NT2/D1 (cell line): ENCODE data around the gene NLE1.
"Not testable (repeated sequence)": the region's sequence is repeated elsewhere in the genome, so short reads cannot be mapped to it uniquely, and the experiment has no call there.

ENCODE experiments used
- DNase-seq: peaks from one replicate; pipeline ENCODE4 v3.0.0-alpha.2; 2011; ENCODE audit warnings: low read depth, low spot score
- H3K27me3 ChIP-seq: 2 replicates; pipeline ENCODE4 v1.6.0; 2011; ENCODE audit warnings: mild to moderate bottlenecking; ENCODE audit not compliant: insufficient read length, insufficient read depth
- H3K36me3 ChIP-seq: 2 replicates; pipeline ENCODE4 v1.6.1; 2011; ENCODE audit warnings: mild to moderate bottlenecking, low read length, mixed read lengths; ENCODE audit not compliant: insufficient read depth, insufficient read length
- H3K4me1 ChIP-seq: 2 replicates; pipeline ENCODE4 v1.5.1; 2011; ENCODE audit not compliant: insufficient read depth, insufficient read length
- H3K4me3 ChIP-seq: 2 replicates; pipeline ENCODE4 v1.5.1; 2011; ENCODE audit warnings: low read depth; ENCODE audit not compliant: insufficient read length
- H3K9ac ChIP-seq: 2 replicates; pipeline ENCODE4 v1.6.0; 2011; ENCODE audit warnings: low read depth; ENCODE audit not compliant: insufficient read length
- H3K9me3 ChIP-seq: 2 replicates; pipeline ENCODE4 v1.5.1; 2011; ENCODE audit warnings: mild to moderate bottlenecking, low read length; ENCODE audit not compliant: insufficient read depth
- SUZ12 ChIP-seq: IDR thresholded peaks from 2 replicates; pipeline ENCODE4 v1.6.1; 2011; ENCODE audit not compliant: insufficient read length, insufficient read depth; ENCODE audit errors: extremely low read depth
- YY1 ChIP-seq: IDR thresholded peaks from 2 replicates; pipeline ENCODE4 v1.6.1; 2011; ENCODE audit not compliant: insufficient read length, insufficient read depth
- ZNF274 ChIP-seq: IDR thresholded peaks from 2 replicates; pipeline ENCODE4 v1.6.1; 2011; ENCODE audit warnings: mild to moderate bottlenecking, low read depth, low read length

NLE1 gene

GRCh38 chr17:35161281-35161761 is 19.2 kb upstream of the NLE1 start:
- Histone ChIP-seq H3K4me1 (peaks cover 2% of the 10 kb centered on the region), H3K4me3 (no peak overlapping the region), H3K27me3 (no peaks in the 10 kb centered on the region), H3K9ac (no peak overlapping the region), H3K36me3 (no peaks in the 10 kb centered on the region), H3K9me3 (no peaks in the 10 kb centered on the region)
- TF ChIP-seq YY1: no peak
- no peak for TF ChIP-seq SUZ12
- TF ChIP-seq ZNF274: no peak
- DNase-seq: no peak

- peaks cover 2% of the 10 kb centered on the region for H3K4me1 ChIP-seq
- H3K4me3 ChIP-seq: no peak overlapping the region
- no peak for DNase-seq
- H3K27me3 ChIP-seq: no peaks in the 10 kb centered on the region
- no peaks in the 10 kb centered on the region for H3K9me3 ChIP-seq
- no peaks in the 10 kb centered on the region for H3K36me3 ChIP-seq
- TF ChIP-seq ZNF274 (no peak), SUZ12 (no peak), YY1 (no peak)
- H3K9ac ChIP-seq: no peak overlapping the region
These were observed 18.5 kb upstream of the NLE1 start for GRCh38 chr17:35160354-35161201.

DNA sequence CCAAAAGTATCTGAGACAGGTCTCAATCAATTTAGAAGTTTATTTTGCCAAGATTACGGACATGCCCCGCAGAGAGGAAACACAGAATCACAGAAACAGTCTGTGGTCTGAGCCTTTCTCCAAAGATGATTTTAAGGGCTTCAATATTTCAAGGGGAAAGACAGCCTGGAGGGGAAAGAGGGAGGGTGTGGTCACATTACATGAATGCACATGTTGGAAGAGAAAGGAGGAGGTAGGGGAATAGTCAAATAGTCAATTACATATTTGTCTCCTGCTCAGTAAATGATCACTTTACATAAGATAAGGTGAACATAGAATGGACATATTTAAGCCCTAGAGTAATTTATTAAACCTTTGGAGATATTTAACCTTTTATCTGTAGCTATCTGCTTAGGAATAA is 17.8 kb upstream of the NLE1 start:
- Histone ChIP-seq H3K9ac (no peak overlapping the region), H3K4me1 (peaks cover 2% of the 10 kb centered on the region), H3K27me3 (no peaks in the 10 kb centered on the region), H3K9me3 (no peaks in the 10 kb centered on the region), H3K4me3 (no peak overlapping the region), H3K36me3 (no peaks in the 10 kb centered on the region)
- no peak for TF ChIP-seq YY1
- TF ChIP-seq SUZ12: no peak
- TF ChIP-seq ZNF274: no peak
- DNase-seq: no peak

- Histone ChIP-seq H3K4me3 (no peak overlapping the region), H3K36me3 (no peaks in the 10 kb centered on the region)
These were observed 13.1 kb upstream of the NLE1 start for GRCh38 chr17:35155246-35155645.

GRCh38 chr17:35154196-35155165 is 12.4 kb upstream of the NLE1 start:
- Histone ChIP-seq H3K4me3 (no peak overlapping the region), H3K4me1 (peaks cover 2% of the 10 kb centered on the region), H3K36me3 (no peaks in the 10 kb centered on the region), H3K27me3 (no peaks in the 10 kb centered on the region), H3K9ac (no peak overlapping the region), H3K9me3 (no peaks in the 10 kb centered on the region)
- no peak for TF ChIP-seq YY1
- TF ChIP-seq ZNF274: no peak
- no peak for TF ChIP-seq SUZ12
- no peak for DNase-seq

More at GRCh38 chr17:35155246-35155645, 13.1 kb upstream of the NLE1 start:
- no peak overlapping the region for H3K9ac ChIP-seq
- no peak for TF ChIP-seq ZNF274
- no peak for TF ChIP-seq YY1
- no peak for TF ChIP-seq SUZ12
- no peaks in the 10 kb centered on the region for H3K9me3 ChIP-seq
- H3K4me1 ChIP-seq: peaks cover 2% of the 10 kb centered on the region
- no peaks in the 10 kb centered on the region for H3K27me3 ChIP-seq
- DNase-seq: no peak

GRCh38 chr17:35152421-35153140 is 10.5 kb upstream of the NLE1 start:
- Histone ChIP-seq H3K4me3 (no peak overlapping the region), H3K9me3 (no peaks in the 10 kb centered on the region), H3K36me3 (no peaks in the 10 kb centered on the region), H3K27me3 (no peaks in the 10 kb centered on the region), H3K9ac (no peak overlapping the region), H3K4me1 (peaks cover 3% of the 10 kb centered on the region)
- TF ChIP-seq YY1 (no peak), SUZ12 (no peak), ZNF274 (no peak)
- DNase-seq: no peak

GRCh38 chr17:35151080-35151479 is 9.0 kb upstream of the NLE1 start:
- DNase-seq, H3K9me3 ChIP-seq, H3K4me1 ChIP-seq, H3K27me3 ChIP-seq, H3K9ac ChIP-seq, H3K36me3 ChIP-seq, H3K4me3 ChIP-seq: not testable (repeated sequence)
